Bronchial epithelial cell (primary cell): Measurements from ENCODE around the gene SLC12A8. TPM values are rescaled to one million over a fixed set of nuclear protein-coding genes. Genes with fewer than 3 reads are reported as not detected.

Experiments used
- DNase-seq: peaks from one replicate; pipeline ENCODE4 v3.0.0-alpha.2; 2010; ENCODE audit warnings: low read depth
- FAIRE-seq: peaks from 2 replicates; lab custom pipeline; 2011; peaks lifted over from hg19 to GRCh38; lab: Jason Lieb, UNC
- H3K27me3 ChIP-seq: 2 replicates; pipeline ENCODE4 v1.5.1; 2011; ENCODE audit warnings: low read length; ENCODE audit not compliant: control insufficient read depth, insufficient read depth
- H3K36me3 ChIP-seq: 2 replicates; pipeline ENCODE4 v1.5.1; 2011; ENCODE audit warnings: low read length; ENCODE audit not compliant: control insufficient read depth, insufficient read depth
- H3K4me3 ChIP-seq: 2 replicates; pipeline ENCODE4 v1.5.1; 2011; ENCODE audit warnings: mild to moderate bottlenecking, low read depth, low read length, control low read depth
- total RNA-seq: library from RNA; depleted of rRNA; stranded (reverse); fragments of >200 nt; gene quantifications from 2 replicates; pipeline ENCODE4 v1.2.1, GENCODE V29; 2014
- TF ChIP-seq, protein P1 (sequence below): IDR thresholded peaks from 2 replicates; pipeline ENCODE4 v1.5.1; 2011; ENCODE audit warnings: mild to moderate bottlenecking, moderate library complexity, low read length, control low read depth, inconsistent platforms; ENCODE audit not compliant: insufficient read depth, severe bottlenecking

Gene SLC12A8
- total RNA-seq, 1 donor from 2014 or later: 19.2 TPM

DNA sequence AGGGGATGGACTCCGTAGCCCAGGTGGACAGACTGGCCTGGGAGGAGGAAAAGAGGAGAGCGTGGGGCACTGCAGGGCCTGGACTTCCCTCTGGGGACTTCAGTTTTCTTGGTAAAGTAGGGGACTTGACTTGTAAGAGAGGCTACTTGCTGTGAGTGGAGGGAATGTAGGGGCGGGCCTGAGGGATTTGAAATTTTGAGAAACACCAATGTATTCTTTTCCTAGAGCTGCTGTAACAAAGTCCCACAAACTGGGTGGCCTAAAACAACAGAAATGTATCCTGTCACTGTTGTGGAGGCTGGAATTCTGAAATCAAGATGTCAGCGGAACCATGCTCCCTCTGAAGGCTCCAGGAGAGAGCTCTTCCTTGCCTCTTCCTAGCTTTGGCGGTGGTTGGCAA is 150.9 kb downstream of the SLC12A8 start:
- FAIRE-seq: no peak
- TF ChIP-seq, protein P1, sequence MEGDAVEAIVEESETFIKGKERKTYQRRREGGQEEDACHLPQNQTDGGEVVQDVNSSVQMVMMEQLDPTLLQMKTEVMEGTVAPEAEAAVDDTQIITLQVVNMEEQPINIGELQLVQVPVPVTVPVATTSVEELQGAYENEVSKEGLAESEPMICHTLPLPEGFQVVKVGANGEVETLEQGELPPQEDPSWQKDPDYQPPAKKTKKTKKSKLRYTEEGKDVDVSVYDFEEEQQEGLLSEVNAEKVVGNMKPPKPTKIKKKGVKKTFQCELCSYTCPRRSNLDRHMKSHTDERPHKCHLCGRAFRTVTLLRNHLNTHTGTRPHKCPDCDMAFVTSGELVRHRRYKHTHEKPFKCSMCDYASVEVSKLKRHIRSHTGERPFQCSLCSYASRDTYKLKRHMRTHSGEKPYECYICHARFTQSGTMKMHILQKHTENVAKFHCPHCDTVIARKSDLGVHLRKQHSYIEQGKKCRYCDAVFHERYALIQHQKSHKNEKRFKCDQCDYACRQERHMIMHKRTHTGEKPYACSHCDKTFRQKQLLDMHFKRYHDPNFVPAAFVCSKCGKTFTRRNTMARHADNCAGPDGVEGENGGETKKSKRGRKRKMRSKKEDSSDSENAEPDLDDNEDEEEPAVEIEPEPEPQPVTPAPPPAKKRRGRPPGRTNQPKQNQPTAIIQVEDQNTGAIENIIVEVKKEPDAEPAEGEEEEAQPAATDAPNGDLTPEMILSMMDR: no peak

DNA sequence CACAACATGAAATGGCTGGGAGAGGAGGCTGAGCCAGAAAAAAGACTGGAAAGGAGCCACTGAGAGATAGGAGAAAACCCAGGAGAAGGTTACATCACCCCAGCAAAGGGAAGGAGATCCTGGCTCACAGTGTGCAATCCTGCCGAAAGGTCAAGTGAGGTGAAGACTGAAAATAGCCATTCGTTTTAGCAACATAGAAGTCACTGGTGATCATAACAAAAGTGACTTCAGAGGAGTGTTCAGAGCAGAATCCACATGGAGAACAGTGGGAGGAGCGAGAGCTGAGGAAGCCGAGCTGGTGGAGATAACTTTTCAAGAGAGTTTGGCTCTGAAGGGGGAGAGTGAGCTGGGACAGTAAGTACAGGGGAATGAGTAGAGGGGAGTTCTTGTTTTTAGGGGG is 151.4 kb downstream of the SLC12A8 start:
- no peaks in the 10 kb centered on the region for H3K36me3 ChIP-seq
- DNase-seq (no peak), FAIRE-seq (no peak)
- TF ChIP-seq, protein P1: no peak
- no peaks in the 10 kb centered on the region for H3K27me3 ChIP-seq
- H3K4me3 ChIP-seq: no peak overlapping the region

More for the DNA sequence above, 150.9 kb downstream of the SLC12A8 start:
- H3K4me3 ChIP-seq: no peak overlapping the region
- no peak for DNase-seq
- H3K27me3 ChIP-seq: no peaks in the 10 kb centered on the region
- no peaks in the 10 kb centered on the region for H3K36me3 ChIP-seq

DNA sequence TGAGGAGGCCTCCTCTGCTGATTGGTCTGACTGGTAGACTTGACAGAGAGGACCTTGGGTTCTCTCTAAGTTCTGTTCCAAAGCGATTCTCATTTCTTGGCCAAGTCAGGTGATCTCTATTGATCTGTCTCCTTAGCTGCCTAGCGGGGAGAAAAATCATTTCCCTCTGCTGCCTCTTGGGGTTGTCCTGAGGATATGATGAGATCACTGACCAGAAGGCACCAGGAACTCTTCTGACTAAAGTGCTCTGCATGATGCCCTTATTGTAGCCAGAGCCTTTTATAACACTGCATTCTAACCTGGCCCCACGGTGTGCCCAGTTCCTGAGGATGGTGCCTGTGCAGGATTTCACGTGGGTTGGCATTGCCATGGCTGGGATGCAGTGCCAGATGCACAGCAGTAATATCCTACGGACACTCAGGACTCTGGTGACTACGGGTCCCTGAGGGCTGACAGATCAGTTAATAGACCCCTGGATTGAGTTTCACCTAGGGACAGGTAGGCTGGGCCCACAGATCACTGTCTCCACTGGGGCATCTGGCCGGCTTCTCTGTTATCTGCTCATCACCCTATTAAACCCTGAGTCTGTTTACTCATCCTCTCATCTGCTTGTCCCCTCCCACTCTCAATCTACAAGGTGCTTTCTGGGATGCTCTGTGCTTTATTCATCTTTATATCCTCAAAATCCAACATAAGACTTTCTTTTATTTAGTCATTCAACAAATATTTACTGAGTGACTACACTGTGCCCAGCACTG is 152.9 kb downstream of the SLC12A8 start:
- Histone ChIP-seq H3K36me3 (no peaks in the 10 kb centered on the region), H3K4me3 (no peak overlapping the region), H3K27me3 (no peaks in the 10 kb centered on the region)
- DNase-seq (no peak), FAIRE-seq (no peak)
- TF ChIP-seq, protein P1: no peak

DNA sequence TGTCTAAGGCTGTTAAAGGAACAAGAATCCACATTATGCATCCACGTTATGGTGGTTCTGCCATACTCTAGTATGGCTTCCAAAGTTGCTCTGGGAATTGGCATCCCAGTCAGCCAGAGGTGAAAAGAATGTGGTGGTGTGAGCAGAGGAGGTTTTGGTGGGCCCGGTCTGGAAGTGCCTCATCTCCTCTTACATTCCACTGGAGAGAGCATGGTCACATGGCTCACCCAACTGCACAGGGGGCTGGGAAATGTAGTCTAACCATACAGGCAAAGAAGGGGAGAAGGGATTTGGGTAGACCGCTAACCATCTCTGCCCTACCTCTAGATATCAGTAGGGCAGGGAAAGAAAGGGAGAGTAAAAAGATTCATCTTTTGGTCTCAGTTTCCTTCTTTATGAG is 153.6 kb downstream of the SLC12A8 start:
- no peak for FAIRE-seq
- TF ChIP-seq, protein P1: no peak

DNA sequence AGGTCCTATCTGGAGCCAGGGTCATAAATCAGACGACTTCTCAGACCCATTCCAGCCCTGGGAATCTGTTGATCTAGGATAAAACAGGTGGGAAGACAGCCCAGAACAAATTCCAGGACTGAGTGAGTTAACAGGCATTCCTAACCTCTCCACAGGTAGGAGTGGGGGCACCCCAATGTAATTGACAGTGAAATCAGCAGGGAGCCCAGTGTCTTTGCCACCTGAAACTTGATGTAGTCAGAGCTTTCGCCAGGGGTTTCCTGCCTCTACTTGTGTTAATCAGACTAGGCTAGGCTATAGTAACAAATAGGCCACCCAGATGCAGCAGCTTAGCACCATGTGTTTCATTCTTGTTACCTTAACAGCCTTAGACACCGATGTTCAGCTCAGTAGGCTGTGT is 154.0 kb downstream of the SLC12A8 start:
- Histone ChIP-seq H3K4me3 (no peak overlapping the region), H3K27me3 (no peaks in the 10 kb centered on the region), H3K36me3 (no peaks in the 10 kb centered on the region)
- DNase-seq: no peak
- FAIRE-seq: no peak
- TF ChIP-seq, protein P1: no peak

More for the DNA sequence above, 153.6 kb downstream of the SLC12A8 start:
- no peaks in the 10 kb centered on the region for H3K36me3 ChIP-seq
- H3K27me3 ChIP-seq: no peaks in the 10 kb centered on the region
- DNase-seq: no peak
- H3K4me3 ChIP-seq: no peak overlapping the region
